KMS-11 (cell line): ENCODE results near the gene KCNN2.

Source experiments
- H2AFZ ChIP-seq: fragments of 200-600 bp; sonication (generic); 2 replicates; pipeline ENCODE4 v1.6.1; 2016; ENCODE audit warnings: antibody characterized with exemption, mixed run types, low read depth
- H3K27ac ChIP-seq: fragments of 200-600 bp; sonication (generic); 2 replicates; pipeline ENCODE4 v1.6.1; 2016; ENCODE audit warnings: mild to moderate bottlenecking, mixed run types
- H3K27me3 ChIP-seq: fragments of 200-600 bp; sonication (generic); 2 replicates; pipeline ENCODE4 v1.6.1; 2017; ENCODE audit warnings: mild to moderate bottlenecking, low read depth, mixed run types, moderate library complexity; ENCODE audit not compliant: insufficient read depth
- H3K36me3 ChIP-seq: fragments of 200-600 bp; sonication (generic); 2 replicates; pipeline ENCODE4 v1.6.1; 2017; ENCODE audit warnings: mild to moderate bottlenecking, mixed run types; ENCODE audit not compliant: insufficient read depth
- H3K4me1 ChIP-seq: fragments of 200-600 bp; sonication (generic); 2 replicates; pipeline ENCODE4 v1.6.1; 2016; ENCODE audit warnings: mild to moderate bottlenecking, low read depth, mixed run types; ENCODE audit not compliant: poor library complexity, severe bottlenecking
- H3K4me2 ChIP-seq: fragments of 200-600 bp; sonication (generic); 2 replicates; pipeline ENCODE4 v1.7.0; 2016; ENCODE audit warnings: mild to moderate bottlenecking, mixed run types
- H3K4me3 ChIP-seq: fragments of 200-600 bp; sonication (generic); IDR thresholded peaks from 2 replicates; pipeline ENCODE4 v1.6.1; 2017; ENCODE audit warnings: low read depth, low read length, mixed read lengths; ENCODE audit not compliant: insufficient read depth
- H3K79me2 ChIP-seq: fragments of 200-600 bp; sonication (generic); 2 replicates; pipeline ENCODE4 v1.6.1; 2016; ENCODE audit warnings: low read depth, mixed run types; ENCODE audit not compliant: insufficient read depth
- H3K9ac ChIP-seq: fragments of 200-600 bp; sonication (generic); 2 replicates; pipeline ENCODE4 v1.6.1; 2016; ENCODE audit warnings: mild to moderate bottlenecking, mixed run types
- H4K20me1 ChIP-seq: fragments of 200-600 bp; sonication (generic); 2 replicates; pipeline ENCODE4 v1.6.1; 2016; ENCODE audit warnings: mild to moderate bottlenecking, mixed run types; ENCODE audit not compliant: insufficient read depth
- TF ChIP-seq, protein P1 (sequence below): fragments of 200-600 bp; sonication (generic); conservative IDR thresholded peaks from 2 replicates; pipeline ENCODE4 v1.6.1; 2017; ENCODE audit warnings: low read depth, mild to moderate bottlenecking, antibody characterized with exemption, low read length, moderate library complexity, mixed read lengths

Gene KCNN2

GRCh38 chr5:114437936-114438335 is 76.1 kb downstream of the KCNN2 start:
- no peaks in the 10 kb centered on the region for H3K79me2 ChIP-seq
- H2AFZ ChIP-seq: no peak overlapping the region
- no peak overlapping the region for H3K4me2 ChIP-seq
- H4K20me1 ChIP-seq: no peaks in the 10 kb centered on the region
- no peaks in the 10 kb centered on the region for H3K36me3 ChIP-seq
- TF ChIP-seq, protein P1, sequence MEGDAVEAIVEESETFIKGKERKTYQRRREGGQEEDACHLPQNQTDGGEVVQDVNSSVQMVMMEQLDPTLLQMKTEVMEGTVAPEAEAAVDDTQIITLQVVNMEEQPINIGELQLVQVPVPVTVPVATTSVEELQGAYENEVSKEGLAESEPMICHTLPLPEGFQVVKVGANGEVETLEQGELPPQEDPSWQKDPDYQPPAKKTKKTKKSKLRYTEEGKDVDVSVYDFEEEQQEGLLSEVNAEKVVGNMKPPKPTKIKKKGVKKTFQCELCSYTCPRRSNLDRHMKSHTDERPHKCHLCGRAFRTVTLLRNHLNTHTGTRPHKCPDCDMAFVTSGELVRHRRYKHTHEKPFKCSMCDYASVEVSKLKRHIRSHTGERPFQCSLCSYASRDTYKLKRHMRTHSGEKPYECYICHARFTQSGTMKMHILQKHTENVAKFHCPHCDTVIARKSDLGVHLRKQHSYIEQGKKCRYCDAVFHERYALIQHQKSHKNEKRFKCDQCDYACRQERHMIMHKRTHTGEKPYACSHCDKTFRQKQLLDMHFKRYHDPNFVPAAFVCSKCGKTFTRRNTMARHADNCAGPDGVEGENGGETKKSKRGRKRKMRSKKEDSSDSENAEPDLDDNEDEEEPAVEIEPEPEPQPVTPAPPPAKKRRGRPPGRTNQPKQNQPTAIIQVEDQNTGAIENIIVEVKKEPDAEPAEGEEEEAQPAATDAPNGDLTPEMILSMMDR: no peak
- no peak overlapping the region for H3K4me3 ChIP-seq
- H3K9ac ChIP-seq: no peak overlapping the region
- H3K27ac ChIP-seq: no peak overlapping the region
- no peaks in the 10 kb centered on the region for H3K27me3 ChIP-seq
- H3K4me1 ChIP-seq: no peaks in the 10 kb centered on the region

GRCh38 chr5:114438471-114438870 is 76.6 kb downstream of the KCNN2 start:
- H3K9ac ChIP-seq: no peak overlapping the region
- TF ChIP-seq, protein P1: no peak
- H3K4me1 ChIP-seq: no peaks in the 10 kb centered on the region
- no peaks in the 10 kb centered on the region for H4K20me1 ChIP-seq
- no peak overlapping the region for H2AFZ ChIP-seq
- no peaks in the 10 kb centered on the region for H3K36me3 ChIP-seq
- H3K4me3 ChIP-seq: no peak overlapping the region
- H3K79me2 ChIP-seq: no peaks in the 10 kb centered on the region
- no peak overlapping the region for H3K4me2 ChIP-seq
- H3K27me3 ChIP-seq: no peaks in the 10 kb centered on the region
- no peak overlapping the region for H3K27ac ChIP-seq

DNA sequence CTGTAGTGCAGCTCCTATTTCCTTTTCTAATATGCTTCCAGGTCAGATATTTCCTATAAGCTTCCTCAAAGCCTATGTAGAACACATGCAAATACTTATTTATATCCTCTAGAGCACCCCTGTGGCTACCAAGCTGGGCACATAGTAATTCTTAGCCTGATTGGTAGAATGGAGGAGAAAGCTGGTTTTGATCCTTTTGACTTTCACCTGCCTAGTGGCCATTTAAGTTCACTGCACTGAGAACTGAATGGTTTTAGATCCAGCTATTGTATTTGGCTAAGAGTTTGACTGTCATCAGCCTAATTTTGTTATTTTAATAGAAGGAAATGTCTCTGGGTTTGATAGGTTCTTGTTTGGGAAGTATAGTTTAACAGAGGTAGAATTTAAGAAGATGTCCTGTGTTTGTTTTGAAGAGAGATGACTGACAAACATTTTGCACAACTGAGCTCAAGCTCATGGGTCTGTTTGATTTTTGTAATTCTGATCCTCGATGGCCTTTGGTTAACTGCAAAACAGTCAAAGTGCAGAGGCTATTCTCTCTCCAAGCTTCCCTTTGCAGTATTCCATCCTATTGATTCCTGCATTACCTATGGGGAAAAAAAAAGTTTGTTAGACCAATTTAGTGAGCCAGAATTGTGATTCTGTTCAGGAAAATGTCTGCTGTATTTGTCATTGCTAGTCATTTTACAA is 85.4 kb downstream of the KCNN2 start:
- Histone ChIP-seq H3K27ac (no peak overlapping the region), H4K20me1 (no peaks in the 10 kb centered on the region), H3K9ac (no peak overlapping the region), H3K4me2 (no peak overlapping the region), H3K4me3 (no peak overlapping the region), H3K79me2 (no peaks in the 10 kb centered on the region), H2AFZ (no peak overlapping the region), H3K36me3 (no peaks in the 10 kb centered on the region), H3K27me3 (no peaks in the 10 kb centered on the region), H3K4me1 (no peaks in the 10 kb centered on the region)
- TF ChIP-seq, protein P1: 0 out of 2 replicates have a peak, but pooled peaks have one; percentile 1

DNA sequence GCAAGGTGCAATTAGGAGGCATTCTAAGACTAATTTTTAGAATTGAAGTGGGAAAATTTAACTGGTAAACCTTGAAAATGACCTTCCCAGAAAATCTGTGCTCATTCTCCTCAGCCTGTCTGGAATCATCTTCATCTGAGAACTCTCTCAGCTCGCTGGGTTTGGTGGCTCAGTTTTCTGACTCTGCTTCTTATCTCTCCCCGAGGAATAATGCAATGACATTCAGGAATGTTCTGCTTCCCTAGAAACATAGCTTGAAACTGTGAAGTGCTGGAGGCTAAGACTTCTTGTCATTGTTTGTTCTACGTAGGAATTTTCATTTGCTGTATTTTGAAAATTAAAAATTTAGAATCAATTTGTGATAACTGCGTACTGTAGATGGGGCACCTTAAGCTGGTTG is 86.6 kb downstream of the KCNN2 start:
- Histone ChIP-seq H2AFZ (no peak overlapping the region), H3K79me2 (no peaks in the 10 kb centered on the region), H3K36me3 (no peaks in the 10 kb centered on the region), H3K27me3 (no peaks in the 10 kb centered on the region), H4K20me1 (no peaks in the 10 kb centered on the region), H3K4me2 (no peak overlapping the region), H3K4me3 (no peak overlapping the region), H3K4me1 (no peaks in the 10 kb centered on the region), H3K9ac (no peak overlapping the region), H3K27ac (no peak overlapping the region)
- TF ChIP-seq, protein P1: no peak
